ENCODE measurements around the gene SKA3.
"Not testable (repeated sequence)": the region's sequence is repeated elsewhere in the genome, so short reads cannot be mapped to it uniquely, and the experiment has no call there.

The SKA3 gene

GRCh38 chr13:21176215-21176981, at the start of gene SKA3, which contains the start of gene MRPL57:
SKA3 (minus strand) TSS chr13:21176552; CDS start chr13:21176477, 75 bp downstream.
MRPL57 (plus strand) TSS chr13:21176658; CDS start chr13:21176917, 259 bp downstream.
- no peaks in the 10 kb centered on the region for H3K9me2 ChIP-seq (replicated peaks; ENCODE audit: low read depth, low read length)
- H3K79me2 ChIP-seq (ENCODE audit: insufficient read depth, low read length), result peaks cover 73% of the 10 kb centered on the region
- H3K27me3 ChIP-seq (ENCODE audit: insufficient read depth, low read length, poor library complexity, severe bottlenecking), result no peaks in the 10 kb centered on the region
- peaks cover 4% of the 10 kb centered on the region; the same call in 1 of the 2 replicates for H3F3A ChIP-seq (ENCODE audit: low read depth)
- H2AFZ ChIP-seq (ENCODE audit: low read length), result peak within 1 kb of the TSS; percentile 93
- peaks cover 22% of the 10 kb centered on the region for H4K20me1 ChIP-seq (ENCODE audit: insufficient read depth, low read length, poor library complexity, severe bottlenecking)
- peaks cover 5% of the 10 kb centered on the region; the same call in 1 of the 2 replicates for H3K36me3 ChIP-seq (ENCODE audit: insufficient read depth, low read length)
- peak within 1 kb of the TSS; percentile 89 for H3K4me3 ChIP-seq (ENCODE audit: low read length, poor library complexity, severe bottlenecking)
- peak within 1 kb of the TSS; percentile 94 for H3K9ac ChIP-seq (ENCODE audit: low read depth, low read length, poor library complexity, severe bottlenecking)
- H3K4me1 ChIP-seq (ENCODE audit: insufficient read depth, low read length, poor library complexity, severe bottlenecking), result peaks cover 40% of the 10 kb centered on the region
- peak within 1 kb of the TSS; percentile 87 for H3K4me2 ChIP-seq (ENCODE audit: low read depth, low read length, poor library complexity, severe bottlenecking)
- H3K9me3 ChIP-seq (ENCODE audit: insufficient read depth, low read depth, low read length), result no peaks in the 10 kb centered on the region
- TF ChIP-seq CTCF (conservative IDR thresholded peaks at IDR 0.05; ENCODE audit: low read length) (no peak), EZH2phosphoT487 (IDR thresholded peaks at IDR 0.05; ENCODE audit: borderline replicate concordance) (no peak)

GRCh38 chr13:21225082-21225481, 48.7 kb upstream of the SKA3 start:
- Histone ChIP-seq H3K36me3 (ENCODE audit: insufficient read depth, low read length) (0 out of 2 replicates have a peak, but pooled peaks cover 2% of the 10 kb centered on the region), H3F3A (ENCODE audit: low read depth) (peaks cover 3% of the 10 kb centered on the region; the same call in 1 of the 2 replicates), H3K27me3 (ENCODE audit: insufficient read depth, low read length, poor library complexity, severe bottlenecking) (no peaks in the 10 kb centered on the region), H3K4me3 (ENCODE audit: low read length, poor library complexity, severe bottlenecking) (no peak overlapping the region), H3K79me2 (ENCODE audit: insufficient read depth, low read length) (no peaks in the 10 kb centered on the region), H3K9me3 (ENCODE audit: insufficient read depth, low read depth, low read length) (peaks cover 11% of the 10 kb centered on the region; the same call in 1 of the 2 replicates), H2AFZ (ENCODE audit: low read length) (no peak overlapping the region), H3K4me1 (ENCODE audit: insufficient read depth, low read length, poor library complexity, severe bottlenecking) (peaks cover 19% of the 10 kb centered on the region), H3K4me2 (ENCODE audit: low read depth, low read length, poor library complexity, severe bottlenecking) (no peak overlapping the region), H4K20me1 (ENCODE audit: insufficient read depth, low read length, poor library complexity, severe bottlenecking) (no peaks in the 10 kb centered on the region), H3K9ac (ENCODE audit: low read depth, low read length, poor library complexity, severe bottlenecking) (no peak overlapping the region), H3K9me2 (replicated peaks; ENCODE audit: low read depth, low read length) (no peaks in the 10 kb centered on the region)
- TF ChIP-seq CTCF (conservative IDR thresholded peaks at IDR 0.05; ENCODE audit: low read length), result no peak

- Histone ChIP-seq H2AFZ (ENCODE audit: low read length) (no peak overlapping the region), H3K9me2 (replicated peaks; ENCODE audit: low read depth, low read length) (no peaks in the 10 kb centered on the region), H3K4me2 (ENCODE audit: low read depth, low read length, poor library complexity, severe bottlenecking) (no peak overlapping the region), H3K9me3 (ENCODE audit: insufficient read depth, low read depth, low read length) (peaks cover 11% of the 10 kb centered on the region; the same call in 1 of the 2 replicates), H4K20me1 (ENCODE audit: insufficient read depth, low read length, poor library complexity, severe bottlenecking) (no peaks in the 10 kb centered on the region), H3F3A (ENCODE audit: low read depth) (peaks cover 22% of the 10 kb centered on the region), H3K9ac (ENCODE audit: low read depth, low read length, poor library complexity, severe bottlenecking) (no peak overlapping the region), H3K36me3 (ENCODE audit: insufficient read depth, low read length) (0 out of 2 replicates have a peak, but pooled peaks cover 2% of the 10 kb centered on the region), H3K4me1 (ENCODE audit: insufficient read depth, low read length, poor library complexity, severe bottlenecking) (peaks cover 39% of the 10 kb centered on the region), H3K79me2 (ENCODE audit: insufficient read depth, low read length) (no peaks in the 10 kb centered on the region), H3K27me3 (ENCODE audit: insufficient read depth, low read length, poor library complexity, severe bottlenecking) (no peaks in the 10 kb centered on the region), H3K4me3 (ENCODE audit: low read length, poor library complexity, severe bottlenecking) (no peak overlapping the region)
- TF ChIP-seq CTCF (conservative IDR thresholded peaks at IDR 0.05; ENCODE audit: low read length) (no peak), EZH2phosphoT487 (IDR thresholded peaks at IDR 0.05; ENCODE audit: borderline replicate concordance) (no peak)
Measured at GRCh38 chr13:21221268-21221667, 44.9 kb upstream of the SKA3 start.

- H3K36me3 ChIP-seq (ENCODE audit: insufficient read depth, low read length); H3K9me2 ChIP-seq (replicated peaks; ENCODE audit: low read depth, low read length); H3K27me3 ChIP-seq (ENCODE audit: insufficient read depth, low read length, poor library complexity, severe bottlenecking); H2AFZ ChIP-seq (ENCODE audit: low read length); H4K20me1 ChIP-seq (ENCODE audit: insufficient read depth, low read length, poor library complexity, severe bottlenecking); H3K79me2 ChIP-seq (ENCODE audit: insufficient read depth, low read length): not testable (repeated sequence)
- peaks cover 22% of the 10 kb centered on the region for H3F3A ChIP-seq (ENCODE audit: low read depth)
- H3K9ac ChIP-seq (ENCODE audit: low read depth, low read length, poor library complexity, severe bottlenecking), result peak overlapping the region; percentile 88
- H3K4me1 ChIP-seq (ENCODE audit: insufficient read depth, low read length, poor library complexity, severe bottlenecking), result peaks cover 40% of the 10 kb centered on the region
- peaks cover 11% of the 10 kb centered on the region; the same call in 1 of the 2 replicates for H3K9me3 ChIP-seq (ENCODE audit: insufficient read depth, low read depth, low read length)
- H3K4me2 ChIP-seq (ENCODE audit: low read depth, low read length, poor library complexity, severe bottlenecking), result peak overlapping the region; percentile 62
- peak overlapping the region; percentile 60 for H3K4me3 ChIP-seq (ENCODE audit: low read length, poor library complexity, severe bottlenecking)
Measured at GRCh38 chr13:21219716-21220115, 43.4 kb upstream of the SKA3 start.
